WERI-Rb-1 (cell line): ENCODE results near the gene IGFBP5.

Source experiments
- DNase-seq: peaks from one replicate; pipeline ENCODE4 v3.0.0-alpha.2; 2020
- H3K27ac ChIP-seq: fragments of 250-450 bp; sonication (Bioruptor Pico); 2 replicates; pipeline ENCODE4 v1.5.1; 2020; ENCODE audit warnings: mild to moderate bottlenecking, moderate library complexity
- H3K27me3 ChIP-seq: fragments of 250-450 bp; sonication (Bioruptor Pico); 2 replicates; pipeline ENCODE4 v1.5.1; 2021; ENCODE audit warnings: mild to moderate bottlenecking, low read depth, moderate library complexity; ENCODE audit not compliant: insufficient read depth, severe bottlenecking
- H3K36me3 ChIP-seq: fragments of 250-450 bp; sonication (Bioruptor Pico); 2 replicates; pipeline ENCODE4 v1.5.1; 2020; ENCODE audit warnings: mild to moderate bottlenecking, moderate library complexity
- H3K4me3 ChIP-seq: 2 replicates; pipeline ENCODE4 v1.5.1; 2011; ENCODE audit warnings: low read depth, mild to moderate bottlenecking, control low read depth, low read length
- H3K9me3 ChIP-seq: fragments of 250-450 bp; sonication (Bioruptor Pico); 2 replicates; pipeline ENCODE4 v1.5.1; 2021; ENCODE audit warnings: mild to moderate bottlenecking, moderate library complexity; ENCODE audit not compliant: severe bottlenecking
- TF ChIP-seq, protein P1 (sequence below): IDR thresholded peaks from 2 replicates; pipeline ENCODE4 v1.5.1; 2011; ENCODE audit warnings: low read depth, mild to moderate bottlenecking, control low read depth, inconsistent platforms, low read length

Gene IGFBP5

DNA sequence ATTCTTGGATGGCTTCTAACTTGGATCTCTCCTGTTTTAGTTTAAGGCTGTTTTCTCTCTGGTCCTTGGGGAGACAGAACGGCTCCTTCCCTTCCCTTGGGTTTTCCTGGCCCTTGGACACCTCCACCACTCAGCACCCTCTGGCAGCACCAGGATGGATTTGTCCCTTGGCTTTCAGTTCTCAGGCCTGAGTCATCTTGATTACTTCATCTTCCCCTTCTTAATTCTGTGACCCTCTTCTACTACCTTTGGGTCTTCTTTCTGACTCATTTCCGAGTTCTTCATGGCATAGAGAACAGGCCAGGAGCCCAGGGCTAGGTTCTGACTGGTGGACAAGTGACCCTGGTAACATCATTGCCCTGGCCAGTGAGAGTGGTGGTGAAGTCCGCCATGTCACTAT is 47.2 kb downstream of the IGFBP5 start:
- no peak overlapping the region for H3K4me3 ChIP-seq
- H3K27ac ChIP-seq = no peak overlapping the region
- no peaks in the 10 kb centered on the region for H3K9me3 ChIP-seq
- H3K36me3 ChIP-seq = no peaks in the 10 kb centered on the region
- no peak for DNase-seq
- TF ChIP-seq, protein P1, sequence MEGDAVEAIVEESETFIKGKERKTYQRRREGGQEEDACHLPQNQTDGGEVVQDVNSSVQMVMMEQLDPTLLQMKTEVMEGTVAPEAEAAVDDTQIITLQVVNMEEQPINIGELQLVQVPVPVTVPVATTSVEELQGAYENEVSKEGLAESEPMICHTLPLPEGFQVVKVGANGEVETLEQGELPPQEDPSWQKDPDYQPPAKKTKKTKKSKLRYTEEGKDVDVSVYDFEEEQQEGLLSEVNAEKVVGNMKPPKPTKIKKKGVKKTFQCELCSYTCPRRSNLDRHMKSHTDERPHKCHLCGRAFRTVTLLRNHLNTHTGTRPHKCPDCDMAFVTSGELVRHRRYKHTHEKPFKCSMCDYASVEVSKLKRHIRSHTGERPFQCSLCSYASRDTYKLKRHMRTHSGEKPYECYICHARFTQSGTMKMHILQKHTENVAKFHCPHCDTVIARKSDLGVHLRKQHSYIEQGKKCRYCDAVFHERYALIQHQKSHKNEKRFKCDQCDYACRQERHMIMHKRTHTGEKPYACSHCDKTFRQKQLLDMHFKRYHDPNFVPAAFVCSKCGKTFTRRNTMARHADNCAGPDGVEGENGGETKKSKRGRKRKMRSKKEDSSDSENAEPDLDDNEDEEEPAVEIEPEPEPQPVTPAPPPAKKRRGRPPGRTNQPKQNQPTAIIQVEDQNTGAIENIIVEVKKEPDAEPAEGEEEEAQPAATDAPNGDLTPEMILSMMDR = no peak
- H3K27me3 ChIP-seq = no peaks in the 10 kb centered on the region

DNA sequence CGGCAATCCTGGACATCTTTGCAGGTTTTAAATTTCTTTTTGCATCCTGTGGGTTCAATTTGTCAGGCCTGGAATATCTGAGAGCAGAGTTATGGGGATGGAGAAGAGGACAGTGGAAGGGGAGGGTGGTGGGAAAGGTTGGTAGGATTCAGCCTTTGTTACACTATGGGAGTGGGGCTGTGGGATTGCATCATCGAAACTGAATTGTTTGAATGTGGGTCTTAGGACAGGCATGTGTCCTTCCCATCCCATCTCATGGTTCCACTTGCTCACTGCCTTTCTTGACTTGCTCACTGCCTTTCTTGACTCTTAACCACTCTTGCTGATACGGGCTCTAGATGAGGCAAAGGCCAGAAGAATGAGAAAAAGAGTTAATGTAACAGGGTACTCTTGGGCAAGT is 49.2 kb downstream of the IGFBP5 start:
- H3K36me3 ChIP-seq = no peaks in the 10 kb centered on the region
- TF ChIP-seq, protein P1 = no peak
- DNase-seq = no peak
- H3K27me3 ChIP-seq = no peaks in the 10 kb centered on the region
- H3K9me3 ChIP-seq = no peaks in the 10 kb centered on the region
- H3K4me3 ChIP-seq = no peak overlapping the region
- H3K27ac ChIP-seq = no peak overlapping the region

DNA sequence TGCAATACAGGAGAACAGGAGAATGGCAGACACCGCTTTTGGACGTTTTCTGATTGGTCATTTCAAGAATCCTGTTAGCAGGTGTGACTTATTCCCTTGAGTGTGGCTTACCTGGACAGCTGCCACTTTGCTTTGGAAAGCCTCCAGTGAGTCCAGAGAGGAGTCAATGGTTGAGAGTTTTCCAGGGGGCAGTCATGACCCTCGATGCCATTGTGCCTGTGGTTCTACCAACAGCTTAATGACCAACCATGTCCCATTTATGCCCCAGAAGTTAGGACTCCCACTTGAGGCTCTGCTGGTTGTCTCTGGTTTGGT is 49.8 kb downstream of the IGFBP5 start:
- no peaks in the 10 kb centered on the region for H3K27me3 ChIP-seq
- no peaks in the 10 kb centered on the region for H3K36me3 ChIP-seq
- TF ChIP-seq, protein P1 = no peak
- H3K27ac ChIP-seq = no peak overlapping the region
- no peaks in the 10 kb centered on the region for H3K9me3 ChIP-seq
- DNase-seq = no peak
- H3K4me3 ChIP-seq = no peak overlapping the region

DNA sequence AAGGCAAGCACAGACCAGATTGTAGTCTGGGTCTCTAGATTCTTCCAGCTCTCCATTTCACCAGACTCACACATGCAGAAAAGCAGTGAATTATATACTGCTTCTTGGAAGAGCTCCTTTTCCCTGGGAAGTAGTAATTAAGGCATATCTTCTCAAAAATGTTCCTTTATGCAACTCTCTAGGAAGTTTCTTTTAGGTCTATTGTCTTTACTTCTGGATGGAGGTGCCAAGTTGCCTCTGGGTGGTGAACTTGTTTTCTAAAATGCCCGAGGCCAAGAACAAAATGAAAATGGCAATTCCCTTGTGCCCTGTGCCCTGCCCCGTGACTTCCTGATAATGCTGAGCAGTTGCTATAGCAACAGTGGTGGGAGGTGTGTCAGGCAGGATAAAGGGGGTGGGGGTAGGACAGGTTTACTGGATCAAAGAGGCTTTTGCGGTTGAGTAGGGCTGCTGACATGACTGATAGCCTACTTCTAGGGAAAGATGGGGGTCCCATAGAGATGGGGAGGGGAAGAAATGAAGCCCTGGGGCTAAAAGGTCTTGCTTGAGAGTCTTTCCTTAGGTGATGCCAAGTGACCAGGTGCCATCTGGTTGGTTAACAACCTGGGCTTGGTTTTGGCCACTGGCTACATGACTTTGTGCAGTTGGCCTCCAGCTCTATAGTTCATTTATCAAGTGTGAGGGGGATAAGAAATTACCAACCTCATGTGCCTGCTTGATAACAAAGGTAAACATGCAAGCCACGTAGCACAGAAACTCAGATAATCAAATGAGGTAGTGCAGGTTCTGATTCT is 50.3 kb downstream of the IGFBP5 start:
- no peaks in the 10 kb centered on the region for H3K27me3 ChIP-seq
- H3K9me3 ChIP-seq = no peaks in the 10 kb centered on the region
- H3K36me3 ChIP-seq = no peaks in the 10 kb centered on the region
- no peak overlapping the region for H3K4me3 ChIP-seq
- H3K27ac ChIP-seq = no peak overlapping the region
- DNase-seq = peak; percentile 47
- TF ChIP-seq, protein P1 = no peak

- no peaks in the 10 kb centered on the region for H3K27me3 ChIP-seq
- no peak overlapping the region for H3K4me3 ChIP-seq
- TF ChIP-seq, protein P1 = no peak
- H3K36me3 ChIP-seq = no peaks in the 10 kb centered on the region
- no peak overlapping the region for H3K27ac ChIP-seq
- H3K9me3 ChIP-seq = no peaks in the 10 kb centered on the region
- no peak for DNase-seq
Observed at GRCh38 chr2:216643986-216644659, 51.2 kb downstream of the IGFBP5 start.
